IMR-90 (cell line): Measurements from ENCODE around the gene PCDHGC5. TPM values are rescaled to one million over a fixed set of nuclear protein-coding genes. Genes with fewer than 3 reads are reported as not detected.

Experiments used
- ATAC-seq: fragments of 200-7000 bp; cut with Tn5 transposase; 2 replicates; pipeline ENCODE4 v1.9.1; 2020; ENCODE audit warnings: low read depth, mild to moderate bottlenecking, moderate library complexity
- BruUV-seq: library from RNA; stranded (reverse); fragments of 400-500 nt; replicated peaks from 2 replicates; lab custom pipeline; 2021; lab: Mats Ljungman, UMichigan
- CTCF ChIA-PET: fragments of 300-600 bp; formaldehyde crosslinking; extraction: SDS; loops from one replicate; lab custom pipeline; 2021; ENCODE audit warnings: antibody characterized with exemption; lab: Yijun Ruan, JAX
- POLR2A ChIA-PET: fragments of 300-600 bp; sonication (Branson Sonifier 250); formaldehyde crosslinking; loops from one replicate; lab custom pipeline; 2022; ENCODE audit warnings: antibody characterized with exemption; ENCODE audit not compliant: unreplicated experiment; lab: Charles Lee
- DNase-seq: peaks from one replicate; pipeline ENCODE4 v3.0.0; 2013
- H2AFZ ChIP-seq: replicated peaks from 2 replicates; pipeline ENCODE3; 2013; ENCODE audit warnings: low read length, mild to moderate bottlenecking; ENCODE audit not compliant: poor library complexity
- H2AK5ac ChIP-seq: 2 replicates; pipeline ENCODE4 v1.6.1; 2013; ENCODE audit warnings: low read depth, low read length, inconsistent platforms
- H2AK9ac ChIP-seq: replicated peaks from 2 replicates; pipeline ENCODE3; 2013; ENCODE audit warnings: mild to moderate bottlenecking, low read depth, low read length, moderate library complexity; ENCODE audit not compliant: poor library complexity
- H2BK120ac ChIP-seq: 2 replicates; pipeline ENCODE4 v1.6.1; 2013; ENCODE audit warnings: low read depth, low read length, inconsistent platforms
- H2BK15ac ChIP-seq: 3 replicates; pipeline ENCODE4 v1.6.1; 2013; ENCODE audit warnings: low read depth, low read length, inconsistent platforms
- H2BK20ac ChIP-seq: 2 replicates; pipeline ENCODE4 v1.6.1; 2013; ENCODE audit warnings: low read depth, mild to moderate bottlenecking, inconsistent platforms, low read length, moderate library complexity
- H2BK5ac ChIP-seq: 2 replicates; pipeline ENCODE4 v1.6.1; 2013; ENCODE audit warnings: mild to moderate bottlenecking, low read depth, low read length, inconsistent platforms; ENCODE audit not compliant: poor library complexity, severe bottlenecking
- H3K14ac ChIP-seq: replicated peaks from 2 replicates; pipeline ENCODE4 v1.6.1; 2013; ENCODE audit warnings: low read depth, low read length, inconsistent platforms
- H3K18ac ChIP-seq: 2 replicates; pipeline ENCODE4 v1.6.1; 2013; ENCODE audit warnings: low read depth, low read length, control low read depth
- H3K23ac ChIP-seq: 2 replicates; pipeline ENCODE4 v1.6.1; 2013; ENCODE audit warnings: low read depth, low read length, inconsistent platforms
- H3K27ac ChIP-seq: 2 replicates; pipeline ENCODE4 v1.5.1; 2013; ENCODE audit warnings: mild to moderate bottlenecking, control low read depth, low read length; ENCODE audit not compliant: insufficient read depth
- H3K27me3 ChIP-seq: 2 replicates; pipeline ENCODE4 v1.6.1; 2013; ENCODE audit warnings: low read length; ENCODE audit not compliant: control insufficient read depth, insufficient read depth
- H3K36me3 ChIP-seq: 2 replicates; pipeline ENCODE4 v1.6.1; 2013; ENCODE audit warnings: low read length, mixed read lengths; ENCODE audit not compliant: control insufficient read depth, insufficient read depth
- H3K4ac ChIP-seq: 2 replicates; pipeline ENCODE4 v1.6.1; 2013; ENCODE audit warnings: low read depth, low read length, inconsistent platforms
- H3K4me1 ChIP-seq: 2 replicates; pipeline ENCODE4 v1.6.1; 2013; ENCODE audit warnings: low read length, mixed read lengths; ENCODE audit not compliant: control insufficient read depth, insufficient read depth
- H3K4me2 ChIP-seq: 2 replicates; pipeline ENCODE4 v1.6.1; 2013; ENCODE audit warnings: low read depth, mild to moderate bottlenecking, control low read depth, low read length, moderate library complexity
- H3K4me3 ChIP-seq: 2 replicates; pipeline ENCODE4 v1.5.1; 2013; ENCODE audit warnings: low read depth, mild to moderate bottlenecking, control low read depth, low read length, moderate library complexity; ENCODE audit not compliant: insufficient read depth
- H3K56ac ChIP-seq: 2 replicates; pipeline ENCODE4 v1.6.1; 2013; ENCODE audit warnings: low read length, inconsistent platforms; ENCODE audit not compliant: insufficient read depth; ENCODE audit errors: extremely low read depth
- H3K79me1 ChIP-seq, 2 experiments: 2 replicates each; pipeline ENCODE4 v1.6.1; 2013; ENCODE audit warnings: low read length in 2 of 2, inconsistent platforms in 1 of 2, low read depth in 1 of 2
- H3K9ac ChIP-seq: 2 replicates; pipeline ENCODE4 v1.6.1; 2013; ENCODE audit warnings: low read depth, low read length, control low read depth
- H3K9me1 ChIP-seq: 2 replicates; pipeline ENCODE4 v1.6.1; 2013; ENCODE audit warnings: low read length, inconsistent platforms; ENCODE audit not compliant: insufficient read depth
- H3K9me3 ChIP-seq: 2 replicates; pipeline ENCODE4 v1.6.1; 2013; ENCODE audit warnings: low read length; ENCODE audit not compliant: control insufficient read depth, insufficient read depth
- H4K20me1 ChIP-seq: 2 replicates; pipeline ENCODE4 v1.6.1; 2013; ENCODE audit warnings: low read length, inconsistent platforms; ENCODE audit not compliant: insufficient read depth
- H4K5ac ChIP-seq: 2 replicates; pipeline ENCODE4 v1.6.1; 2013; ENCODE audit warnings: mild to moderate bottlenecking, low read depth, low read length, control low read depth
- H4K8ac ChIP-seq, 2 experiments: 2 replicates each; pipeline ENCODE4 v1.6.1; 2013; ENCODE audit warnings: low read depth in 2 of 2, low read length in 2 of 2, control low read depth in 1 of 2, inconsistent platforms in 1 of 2
- H4K91ac ChIP-seq: 2 replicates; pipeline ENCODE4 v1.6.1; 2013; ENCODE audit warnings: low read depth, low read length, inconsistent platforms; ENCODE audit not compliant: insufficient read depth
- BHLHE40 ChIP-seq: fragments of 150-350 bp; IDR thresholded peaks from 2 replicates; pipeline ENCODE4 v1.6.1; 2016; ENCODE audit warnings: mild to moderate bottlenecking, low read depth, low read length
- CHD1 ChIP-seq: IDR thresholded peaks from 2 replicates; pipeline ENCODE4 v1.6.1; 2012; ENCODE audit warnings: low read depth, low read length, improper control_type of control experiment
- FOS ChIP-seq: fragments of 150-350 bp; IDR thresholded peaks from 2 replicates; pipeline ENCODE4 v1.6.1; 2016; ENCODE audit warnings: low read depth, low read length
- MAFK ChIP-seq: IDR thresholded peaks from 2 replicates; pipeline ENCODE4 v1.6.1; 2012; ENCODE audit warnings: low read depth, low read length, improper control_type of control experiment
- MAZ ChIP-seq: IDR thresholded peaks from 2 replicates; pipeline ENCODE4 v1.6.1; 2012; ENCODE audit warnings: low read depth, mild to moderate bottlenecking, low read length, improper control_type of control experiment, moderate library complexity, borderline replicate concordance
- MXI1 ChIP-seq: IDR thresholded peaks from 2 replicates; pipeline ENCODE4 v1.6.1; 2012; ENCODE audit warnings: low read depth, mild to moderate bottlenecking, low read length, moderate library complexity, borderline replicate concordance
- POLR2A ChIP-seq: IDR thresholded peaks from 2 replicates; pipeline ENCODE4 v1.6.1; 2012; ENCODE audit warnings: mild to moderate bottlenecking, low read depth, low read length
- RAD21 ChIP-seq: IDR thresholded peaks from 2 replicates; pipeline ENCODE4 v1.6.1; 2012; ENCODE audit warnings: low read length, improper control_type of control experiment
- RCOR1 ChIP-seq: IDR thresholded peaks from 2 replicates; pipeline ENCODE4 v1.6.1; 2012; ENCODE audit warnings: mild to moderate bottlenecking, low read length, improper control_type of control experiment; ENCODE audit not compliant: insufficient replicate concordance
- SMC3 ChIP-seq: fragments of 150-350 bp; IDR thresholded peaks from 2 replicates; pipeline ENCODE4 v1.6.1; 2016; ENCODE audit warnings: low read depth, mild to moderate bottlenecking, antibody characterized with exemption, low read length, moderate library complexity
- WGBS, 2 experiments: methylation state at CpG; one replicate each; pipeline versions ENCODE4 v1.1.5 to v1.1.7; 2013; ENCODE audit warnings: missing lambda C conversion rate in 2 of 2; ENCODE audit not compliant: insufficient read length in 1 of 2; ENCODE audit errors: extremely low coverage in 2 of 2; 5-methylcytosine and 5-hydroxymethylcytosine counted together
- dilution Hi-C: fragments of 300-500 bp; cut with HindIII; formaldehyde crosslinking; loops from one replicate; pipeline ENCODE4 v1.14.3; 2018; ENCODE audit warnings: low sequenced_read_pairs; ENCODE audit not compliant: unreplicated experiment
- in situ Hi-C: fragments of 300-500 bp; cut with MboI; formaldehyde crosslinking; loops from 3 replicates; pipeline ENCODE4 v1.14.3; 2019; ENCODE audit warnings: low sequenced_read_pairs, inconsistent platforms, mixed read lengths
- intact Hi-C: fragments of 100-400 bp; cut with micrococcal nuclease; formaldehyde crosslinking; loops from 2 replicates; pipeline ENCODE4 v1.10.0; 2022
- polyA plus RNA-seq, 3 experiments: library from polyadenylated mRNA; depleted of rRNA; stranded (reverse); fragments of >200 nt; gene quantifications; 2 replicates each; pipeline ENCODE4 v1.2.3, GENCODE V29; 2012; ENCODE audit warnings: low replicate concordance in 1 of 3
- total RNA-seq: library from RNA; depleted of rRNA; stranded (reverse); fragments of >200 nt; gene quantifications from 2 replicates; pipeline ENCODE4 v1.2.3, GENCODE V29; 2012
- TF ChIP-seq, protein P1 (sequence below): fragments of 150-350 bp; IDR thresholded peaks from 2 replicates; pipeline ENCODE4 v1.6.1; 2017; ENCODE audit warnings: mild to moderate bottlenecking, antibody characterized with exemption, low read length, low read depth
- TF ChIP-seq, protein P2 (sequence below): conservative IDR thresholded peaks from 2 replicates; pipeline ENCODE4 v1.5.1; 2012; ENCODE audit warnings: mild to moderate bottlenecking, low read depth, low read length, improper control_type of control experiment
- TF ChIP-seq, protein P3 (sequence below): fragments of 150-350 bp; IDR thresholded peaks from 2 replicates; pipeline ENCODE4 v1.6.1; 2016; ENCODE audit warnings: low read depth, mild to moderate bottlenecking, low read length, moderate library complexity, borderline replicate concordance

Gene PCDHGC5
- total and polyA plus RNA-seq, 2 of the 4 experiments (the other 2 are of a cell fraction): 2.9 to 3.8 TPM

DNA sequence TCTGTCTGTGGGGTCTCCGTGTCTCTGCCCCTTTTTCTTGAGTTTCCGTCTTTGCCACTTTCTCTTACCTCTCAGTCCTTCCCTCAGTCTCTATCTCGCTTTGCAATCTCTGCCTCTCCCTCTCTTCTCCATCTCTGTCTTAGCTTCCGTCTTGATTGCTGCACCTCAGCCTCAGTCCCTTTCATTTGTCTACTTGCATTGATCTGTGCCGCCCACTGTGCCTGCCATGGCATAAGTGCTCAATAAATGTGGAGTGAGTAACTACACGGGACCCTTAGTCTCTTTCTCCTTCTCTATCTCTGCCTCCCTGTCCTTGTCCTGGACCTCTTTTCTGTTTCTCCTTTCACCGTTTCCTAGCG lies 6.6 kb downstream of the PCDHGC5 start:
- no peaks in the 10 kb centered on the region for H3K27me3 ChIP-seq
- peaks cover 21% of the 10 kb centered on the region for H3K4me1 ChIP-seq
- 90% methylated on average over 4 of the region's 8 CpGs; no CpG with 5 or more reads in 1 of the 2 experiments for WGBS, 2 experiments
- H4K8ac ChIP-seq: no peak overlapping the region
- CTCF ChIA-PET: no interaction called here
- ATAC-seq: no peak
- H2AFZ ChIP-seq: no peak overlapping the region
- no peak for DNase-seq
- dilution Hi-C loops (no loop called here), intact Hi-C loops (no loop called here), in situ Hi-C loops (no loop called here)
- POLR2A ChIA-PET: no interaction called here
- TF ChIP-seq, protein P1, sequence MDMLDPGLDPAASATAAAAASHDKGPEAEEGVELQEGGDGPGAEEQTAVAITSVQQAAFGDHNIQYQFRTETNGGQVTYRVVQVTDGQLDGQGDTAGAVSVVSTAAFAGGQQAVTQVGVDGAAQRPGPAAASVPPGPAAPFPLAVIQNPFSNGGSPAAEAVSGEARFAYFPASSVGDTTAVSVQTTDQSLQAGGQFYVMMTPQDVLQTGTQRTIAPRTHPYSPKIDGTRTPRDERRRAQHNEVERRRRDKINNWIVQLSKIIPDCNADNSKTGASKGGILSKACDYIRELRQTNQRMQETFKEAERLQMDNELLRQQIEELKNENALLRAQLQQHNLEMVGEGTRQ: no peak
- no peak for TF ChIP-seq RCOR1
- TF ChIP-seq RAD21: no peak
- TF ChIP-seq MXI1: no peak
- TF ChIP-seq, protein P2, sequence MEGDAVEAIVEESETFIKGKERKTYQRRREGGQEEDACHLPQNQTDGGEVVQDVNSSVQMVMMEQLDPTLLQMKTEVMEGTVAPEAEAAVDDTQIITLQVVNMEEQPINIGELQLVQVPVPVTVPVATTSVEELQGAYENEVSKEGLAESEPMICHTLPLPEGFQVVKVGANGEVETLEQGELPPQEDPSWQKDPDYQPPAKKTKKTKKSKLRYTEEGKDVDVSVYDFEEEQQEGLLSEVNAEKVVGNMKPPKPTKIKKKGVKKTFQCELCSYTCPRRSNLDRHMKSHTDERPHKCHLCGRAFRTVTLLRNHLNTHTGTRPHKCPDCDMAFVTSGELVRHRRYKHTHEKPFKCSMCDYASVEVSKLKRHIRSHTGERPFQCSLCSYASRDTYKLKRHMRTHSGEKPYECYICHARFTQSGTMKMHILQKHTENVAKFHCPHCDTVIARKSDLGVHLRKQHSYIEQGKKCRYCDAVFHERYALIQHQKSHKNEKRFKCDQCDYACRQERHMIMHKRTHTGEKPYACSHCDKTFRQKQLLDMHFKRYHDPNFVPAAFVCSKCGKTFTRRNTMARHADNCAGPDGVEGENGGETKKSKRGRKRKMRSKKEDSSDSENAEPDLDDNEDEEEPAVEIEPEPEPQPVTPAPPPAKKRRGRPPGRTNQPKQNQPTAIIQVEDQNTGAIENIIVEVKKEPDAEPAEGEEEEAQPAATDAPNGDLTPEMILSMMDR: no peak
- no peak for TF ChIP-seq MAFK
- no peak for TF ChIP-seq FOS
- TF ChIP-seq MAZ: no peak
- TF ChIP-seq SMC3: no peak
- TF ChIP-seq CHD1: no peak
- TF ChIP-seq, protein P3, sequence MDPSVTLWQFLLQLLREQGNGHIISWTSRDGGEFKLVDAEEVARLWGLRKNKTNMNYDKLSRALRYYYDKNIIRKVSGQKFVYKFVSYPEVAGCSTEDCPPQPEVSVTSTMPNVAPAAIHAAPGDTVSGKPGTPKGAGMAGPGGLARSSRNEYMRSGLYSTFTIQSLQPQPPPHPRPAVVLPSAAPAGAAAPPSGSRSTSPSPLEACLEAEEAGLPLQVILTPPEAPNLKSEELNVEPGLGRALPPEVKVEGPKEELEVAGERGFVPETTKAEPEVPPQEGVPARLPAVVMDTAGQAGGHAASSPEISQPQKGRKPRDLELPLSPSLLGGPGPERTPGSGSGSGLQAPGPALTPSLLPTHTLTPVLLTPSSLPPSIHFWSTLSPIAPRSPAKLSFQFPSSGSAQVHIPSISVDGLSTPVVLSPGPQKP: no peak
- TF ChIP-seq POLR2A: no peak
- TF ChIP-seq BHLHE40: no peak
- no peak overlapping the region for H4K5ac ChIP-seq
- H3K56ac ChIP-seq: no peak overlapping the region
- peaks cover 9% of the 10 kb centered on the region; the same call in 1 of the 2 replicates for H3K9me1 ChIP-seq
- peaks cover 34% of the 10 kb centered on the region for H3K36me3 ChIP-seq
- H3K4me3 ChIP-seq: no peak overlapping the region
- no peak overlapping the region for H3K18ac ChIP-seq
- 0 out of 2 replicates have a peak overlapping the region, but pooled peaks have one; percentile 51 for H2AK5ac ChIP-seq
- H3K9ac ChIP-seq: no peak overlapping the region
- H3K4me2 ChIP-seq: no peak overlapping the region
- H3K14ac ChIP-seq: no peak overlapping the region
- no peak overlapping the region for H2BK15ac ChIP-seq
- no peak overlapping the region for H2BK20ac ChIP-seq
- H3K9me3 ChIP-seq: no peaks in the 10 kb centered on the region
- no peak overlapping the region for H2AK9ac ChIP-seq
- no TSS peak for BruUV-seq
- H3K4ac ChIP-seq: no peak overlapping the region
- H3K27ac ChIP-seq: no peak overlapping the region
- no peak overlapping the region for H2BK120ac ChIP-seq
- peak overlapping the region; percentile 43; the same call in 1 of the 2 replicates for H3K23ac ChIP-seq
- H4K91ac ChIP-seq: no peak overlapping the region
- peaks cover 10 to 35% of the 10 kb centered on the region in 2 experiments for H3K79me1 ChIP-seq
- no peak overlapping the region for H2BK5ac ChIP-seq
- H4K20me1 ChIP-seq: peaks cover 13% of the 10 kb centered on the region; the same call in 1 of the 2 replicates
